Adrenal gland (tissue), 5 donors: ENCODE results near the gene VPS37C.
"Not testable (repeated sequence)": the region's sequence is repeated elsewhere in the genome, so short reads cannot be mapped to it uniquely, and the experiment has no call there.

Source experiments
- POLR2A ChIP-seq, 2 donors: fragments of 450-650 bp; IDR thresholded peaks; one replicate each; pipeline ENCODE4 v1.6.1; 2017; ENCODE audit warnings: antibody characterized with exemption in 2 of 2, mild to moderate bottlenecking in 2 of 2, moderate library complexity in 1 of 2
- TF ChIP-seq, protein P1 (sequence below), 6 experiments: fragments of 450-650 bp in 4 of 6; fragments of 200-600 bp in 2 of 6; sonication (generic) in 1 of 6; IDR thresholded peaks; 1 replicate in 5 of 6; 2 replicates in 1 of 6; pipeline versions ENCODE4 v1.5.1 to v1.8.0; 2016 to 2021; ENCODE audit warnings: antibody characterized with exemption in 6 of 6, mild to moderate bottlenecking in 2 of 6, moderate library complexity in 1 of 6
- donor health status: DM: no; HTN: no; CAD: no.

DNA sequence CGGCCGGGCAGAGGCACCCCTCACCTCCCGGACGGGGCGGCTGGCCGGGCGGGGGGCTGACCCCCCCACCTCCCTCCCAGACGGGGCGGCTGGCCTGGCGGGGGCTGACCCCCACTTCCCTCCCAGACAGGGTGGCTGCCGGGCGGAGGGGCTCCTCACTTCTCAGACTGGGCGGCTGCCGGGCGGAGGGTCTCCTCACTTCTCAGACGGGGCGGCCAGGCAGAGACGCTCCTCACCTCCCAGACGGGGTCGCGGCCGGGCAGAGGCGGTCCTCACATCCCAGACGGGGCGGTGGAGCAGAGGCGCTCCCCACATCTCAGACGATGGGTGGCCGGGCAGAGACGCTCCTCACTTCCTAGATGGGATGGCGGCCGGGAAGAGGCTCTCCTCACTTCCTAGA is 5.1 kb upstream of the VPS37C start:
- not testable (repeated sequence) for TF ChIP-seq POLR2A (IDR thresholded peaks at IDR 0.05)
- TF ChIP-seq, protein P1, sequence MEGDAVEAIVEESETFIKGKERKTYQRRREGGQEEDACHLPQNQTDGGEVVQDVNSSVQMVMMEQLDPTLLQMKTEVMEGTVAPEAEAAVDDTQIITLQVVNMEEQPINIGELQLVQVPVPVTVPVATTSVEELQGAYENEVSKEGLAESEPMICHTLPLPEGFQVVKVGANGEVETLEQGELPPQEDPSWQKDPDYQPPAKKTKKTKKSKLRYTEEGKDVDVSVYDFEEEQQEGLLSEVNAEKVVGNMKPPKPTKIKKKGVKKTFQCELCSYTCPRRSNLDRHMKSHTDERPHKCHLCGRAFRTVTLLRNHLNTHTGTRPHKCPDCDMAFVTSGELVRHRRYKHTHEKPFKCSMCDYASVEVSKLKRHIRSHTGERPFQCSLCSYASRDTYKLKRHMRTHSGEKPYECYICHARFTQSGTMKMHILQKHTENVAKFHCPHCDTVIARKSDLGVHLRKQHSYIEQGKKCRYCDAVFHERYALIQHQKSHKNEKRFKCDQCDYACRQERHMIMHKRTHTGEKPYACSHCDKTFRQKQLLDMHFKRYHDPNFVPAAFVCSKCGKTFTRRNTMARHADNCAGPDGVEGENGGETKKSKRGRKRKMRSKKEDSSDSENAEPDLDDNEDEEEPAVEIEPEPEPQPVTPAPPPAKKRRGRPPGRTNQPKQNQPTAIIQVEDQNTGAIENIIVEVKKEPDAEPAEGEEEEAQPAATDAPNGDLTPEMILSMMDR (IDR thresholded peaks at IDR 0.05), result not testable (repeated sequence)
